ENCODE measurements around the gene HCST. TPM values are rescaled to one million over a fixed set of nuclear protein-coding genes. Genes with fewer than 3 reads are reported as not detected.

HCST gene
- total and polyA plus RNA-seq, 2 of the 13 experiments (the other 11 are each of a cell fraction or from before 2014, with no cell fraction given): 0.24 to 1.2 TPM

DNA sequence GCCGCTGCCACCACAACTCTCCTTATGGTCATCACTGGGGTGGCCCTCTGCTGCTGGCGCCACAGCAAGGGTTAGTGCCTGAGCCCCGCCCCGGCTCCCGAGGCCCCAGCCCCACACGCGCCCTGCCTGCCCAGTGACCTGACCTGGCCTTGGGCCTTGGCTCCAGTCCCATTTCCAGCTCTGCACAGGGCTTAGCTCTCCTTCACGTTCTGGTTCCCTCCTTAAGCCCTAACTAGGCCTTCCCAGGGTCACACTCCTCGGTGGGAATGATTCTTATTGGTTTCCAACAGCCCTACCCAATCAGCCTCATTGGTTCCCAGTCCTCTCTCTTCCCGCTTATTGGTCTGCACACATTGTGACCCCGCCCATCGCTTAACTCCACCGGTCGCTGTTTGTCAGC lies 39.8 kb upstream of the HCST start (continued):
- no peak for TF ChIP-seq ZNF550 (CRISPR knock-in tag; IDR thresholded peaks at IDR 0.05; ENCODE audit: borderline replicate concordance)
- TF ChIP-seq ZNF562 (CRISPR knock-in tag; IDR thresholded peaks at IDR 0.05; ENCODE audit: borderline replicate concordance): no peak
- no peak for TF ChIP-seq FOXJ3 (CRISPR knock-in tag; IDR thresholded peaks at IDR 0.05; ENCODE audit: borderline replicate concordance)
- TF ChIP-seq DNMT3B (CRISPR knock-in tag; conservative IDR thresholded peaks at IDR 0.05): no peak
- TF ChIP-seq, protein P1, sequence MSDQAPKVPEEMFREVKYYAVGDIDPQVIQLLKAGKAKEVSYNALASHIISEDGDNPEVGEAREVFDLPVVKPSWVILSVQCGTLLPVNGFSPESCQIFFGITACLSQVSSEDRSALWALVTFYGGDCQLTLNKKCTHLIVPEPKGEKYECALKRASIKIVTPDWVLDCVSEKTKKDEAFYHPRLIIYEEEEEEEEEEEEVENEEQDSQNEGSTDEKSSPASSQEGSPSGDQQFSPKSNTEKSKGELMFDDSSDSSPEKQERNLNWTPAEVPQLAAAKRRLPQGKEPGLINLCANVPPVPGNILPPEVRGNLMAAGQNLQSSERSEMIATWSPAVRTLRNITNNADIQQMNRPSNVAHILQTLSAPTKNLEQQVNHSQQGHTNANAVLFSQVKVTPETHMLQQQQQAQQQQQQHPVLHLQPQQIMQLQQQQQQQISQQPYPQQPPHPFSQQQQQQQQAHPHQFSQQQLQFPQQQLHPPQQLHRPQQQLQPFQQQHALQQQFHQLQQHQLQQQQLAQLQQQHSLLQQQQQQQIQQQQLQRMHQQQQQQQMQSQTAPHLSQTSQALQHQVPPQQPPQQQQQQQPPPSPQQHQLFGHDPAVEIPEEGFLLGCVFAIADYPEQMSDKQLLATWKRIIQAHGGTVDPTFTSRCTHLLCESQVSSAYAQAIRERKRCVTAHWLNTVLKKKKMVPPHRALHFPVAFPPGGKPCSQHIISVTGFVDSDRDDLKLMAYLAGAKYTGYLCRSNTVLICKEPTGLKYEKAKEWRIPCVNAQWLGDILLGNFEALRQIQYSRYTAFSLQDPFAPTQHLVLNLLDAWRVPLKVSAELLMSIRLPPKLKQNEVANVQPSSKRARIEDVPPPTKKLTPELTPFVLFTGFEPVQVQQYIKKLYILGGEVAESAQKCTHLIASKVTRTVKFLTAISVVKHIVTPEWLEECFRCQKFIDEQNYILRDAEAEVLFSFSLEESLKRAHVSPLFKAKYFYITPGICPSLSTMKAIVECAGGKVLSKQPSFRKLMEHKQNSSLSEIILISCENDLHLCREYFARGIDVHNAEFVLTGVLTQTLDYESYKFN (CRISPR knock-in tag; conservative IDR thresholded peaks at IDR 0.05): peak; percentile 27; the same call in 1 of the 2 replicates
- 0 out of 2 replicates have a peak, but pooled peaks have one; percentile 14 for TF ChIP-seq POGZ (CRISPR knock-in tag; IDR thresholded peaks at IDR 0.05)
- TF ChIP-seq JUNB (CRISPR knock-in tag; IDR thresholded peaks at IDR 0.05; ENCODE audit: borderline replicate concordance): no peak
- TF ChIP-seq ZNF496 (CRISPR knock-in tag; IDR thresholded peaks at IDR 0.05; ENCODE audit: insufficient replicate concordance): no peak
- TF ChIP-seq, protein P2, sequence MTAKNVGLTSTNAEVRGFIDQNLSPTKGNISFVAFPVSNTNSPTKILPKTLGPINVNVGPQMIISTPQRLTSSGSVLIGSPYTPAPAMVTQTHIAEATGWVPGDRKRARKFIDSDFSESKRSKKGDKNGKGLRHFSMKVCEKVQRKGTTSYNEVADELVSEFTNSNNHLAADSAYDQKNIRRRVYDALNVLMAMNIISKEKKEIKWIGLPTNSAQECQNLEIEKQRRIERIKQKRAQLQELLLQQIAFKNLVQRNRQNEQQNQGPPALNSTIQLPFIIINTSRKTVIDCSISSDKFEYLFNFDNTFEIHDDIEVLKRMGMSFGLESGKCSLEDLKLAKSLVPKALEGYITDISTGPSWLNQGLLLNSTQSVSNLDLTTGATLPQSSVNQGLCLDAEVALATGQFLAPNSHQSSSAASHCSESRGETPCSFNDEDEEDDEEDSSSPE (CRISPR knock-in tag; IDR thresholded peaks at IDR 0.05): peak; percentile 26; the same call in 1 of the 2 replicates
- TF ChIP-seq, protein P3, sequence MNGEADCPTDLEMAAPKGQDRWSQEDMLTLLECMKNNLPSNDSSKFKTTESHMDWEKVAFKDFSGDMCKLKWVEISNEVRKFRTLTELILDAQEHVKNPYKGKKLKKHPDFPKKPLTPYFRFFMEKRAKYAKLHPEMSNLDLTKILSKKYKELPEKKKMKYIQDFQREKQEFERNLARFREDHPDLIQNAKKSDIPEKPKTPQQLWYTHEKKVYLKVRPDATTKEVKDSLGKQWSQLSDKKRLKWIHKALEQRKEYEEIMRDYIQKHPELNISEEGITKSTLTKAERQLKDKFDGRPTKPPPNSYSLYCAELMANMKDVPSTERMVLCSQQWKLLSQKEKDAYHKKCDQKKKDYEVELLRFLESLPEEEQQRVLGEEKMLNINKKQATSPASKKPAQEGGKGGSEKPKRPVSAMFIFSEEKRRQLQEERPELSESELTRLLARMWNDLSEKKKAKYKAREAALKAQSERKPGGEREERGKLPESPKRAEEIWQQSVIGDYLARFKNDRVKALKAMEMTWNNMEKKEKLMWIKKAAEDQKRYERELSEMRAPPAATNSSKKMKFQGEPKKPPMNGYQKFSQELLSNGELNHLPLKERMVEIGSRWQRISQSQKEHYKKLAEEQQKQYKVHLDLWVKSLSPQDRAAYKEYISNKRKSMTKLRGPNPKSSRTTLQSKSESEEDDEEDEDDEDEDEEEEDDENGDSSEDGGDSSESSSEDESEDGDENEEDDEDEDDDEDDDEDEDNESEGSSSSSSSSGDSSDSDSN (CRISPR knock-in tag; IDR thresholded peaks at IDR 0.05): peak; percentile 33; the same call in 1 of the 2 replicates
- no peak for TF ChIP-seq ZNF282 (IDR thresholded peaks at IDR 0.05; ENCODE audit: partially characterized antibody)
- TF ChIP-seq, protein P4, sequence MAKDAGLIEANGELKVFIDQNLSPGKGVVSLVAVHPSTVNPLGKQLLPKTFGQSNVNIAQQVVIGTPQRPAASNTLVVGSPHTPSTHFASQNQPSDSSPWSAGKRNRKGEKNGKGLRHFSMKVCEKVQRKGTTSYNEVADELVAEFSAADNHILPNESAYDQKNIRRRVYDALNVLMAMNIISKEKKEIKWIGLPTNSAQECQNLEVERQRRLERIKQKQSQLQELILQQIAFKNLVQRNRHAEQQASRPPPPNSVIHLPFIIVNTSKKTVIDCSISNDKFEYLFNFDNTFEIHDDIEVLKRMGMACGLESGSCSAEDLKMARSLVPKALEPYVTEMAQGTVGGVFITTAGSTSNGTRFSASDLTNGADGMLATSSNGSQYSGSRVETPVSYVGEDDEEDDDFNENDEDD (CRISPR knock-in tag; IDR thresholded peaks at IDR 0.05; ENCODE audit: borderline replicate concordance): peak; percentile 74; the same call in 1 of the 2 replicates
- TF ChIP-seq CBFB (CRISPR knock-in tag; IDR thresholded peaks at IDR 0.05): no peak
- TF ChIP-seq ZNF530 (CRISPR knock-in tag; IDR thresholded peaks at IDR 0.05; ENCODE audit: low read depth): no peak
- TF ChIP-seq NFATC3 (CRISPR knock-in tag; IDR thresholded peaks at IDR 0.05): no peak
- no peak for TF ChIP-seq RCOR2 (CRISPR knock-in tag; IDR thresholded peaks at IDR 0.05)
- TF ChIP-seq, protein P5, sequence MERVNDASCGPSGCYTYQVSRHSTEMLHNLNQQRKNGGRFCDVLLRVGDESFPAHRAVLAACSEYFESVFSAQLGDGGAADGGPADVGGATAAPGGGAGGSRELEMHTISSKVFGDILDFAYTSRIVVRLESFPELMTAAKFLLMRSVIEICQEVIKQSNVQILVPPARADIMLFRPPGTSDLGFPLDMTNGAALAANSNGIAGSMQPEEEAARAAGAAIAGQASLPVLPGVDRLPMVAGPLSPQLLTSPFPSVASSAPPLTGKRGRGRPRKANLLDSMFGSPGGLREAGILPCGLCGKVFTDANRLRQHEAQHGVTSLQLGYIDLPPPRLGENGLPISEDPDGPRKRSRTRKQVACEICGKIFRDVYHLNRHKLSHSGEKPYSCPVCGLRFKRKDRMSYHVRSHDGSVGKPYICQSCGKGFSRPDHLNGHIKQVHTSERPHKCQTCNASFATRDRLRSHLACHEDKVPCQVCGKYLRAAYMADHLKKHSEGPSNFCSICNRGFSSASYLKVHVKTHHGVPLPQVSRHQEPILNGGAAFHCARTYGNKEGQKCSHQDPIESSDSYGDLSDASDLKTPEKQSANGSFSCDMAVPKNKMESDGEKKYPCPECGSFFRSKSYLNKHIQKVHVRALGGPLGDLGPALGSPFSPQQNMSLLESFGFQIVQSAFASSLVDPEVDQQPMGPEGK (CRISPR knock-in tag; IDR thresholded peaks at IDR 0.05): peak; percentile 88
